ENCODE measurements around the gene IYD. TPM values are rescaled to one million over a fixed set of nuclear protein-coding genes. Genes with fewer than 3 reads are reported as not detected.
"Not testable (repeated sequence)": the region's sequence is repeated elsewhere in the genome, so short reads cannot be mapped to it uniquely, and the experiment has no call there.

The IYD gene
- total RNA-seq, 4 donors from 2014 or later = not detected

GRCh38 chr6:150372051-150372450, 3.2 kb downstream of the IYD start:
- H3K9me3 ChIP-seq = no peaks in the 10 kb centered on the region
- peaks cover 0 to 12% (median 10%) of the 10 kb centered on the region in 4 donors for H3K4me1 ChIP-seq
- 74% methylated on average over 1 of the region's 1 CpG for WGBS
- intact Hi-C loops (cut with DNase I) = no loop called here
- no peak for DNase-seq (ENCODE audit: extremely low spot score)
- no peaks in the 10 kb centered on the region for H3K27me3 ChIP-seq
- H3K4me3 ChIP-seq = no peak overlapping the region
- H3K36me3 ChIP-seq = no peaks in the 10 kb centered on the region
- H3K27ac ChIP-seq (replicated peaks in 1 of 4) = no peak overlapping the region
- TF ChIP-seq POLR2A (IDR thresholded peaks at IDR 0.05; ENCODE audit: low read depth) (no peak), EP300 (IDR thresholded peaks at IDR 0.05) (no peak), POLR2AphosphoS5 (IDR thresholded peaks at IDR 0.05) (no peak)
- TF ChIP-seq, protein P1, sequence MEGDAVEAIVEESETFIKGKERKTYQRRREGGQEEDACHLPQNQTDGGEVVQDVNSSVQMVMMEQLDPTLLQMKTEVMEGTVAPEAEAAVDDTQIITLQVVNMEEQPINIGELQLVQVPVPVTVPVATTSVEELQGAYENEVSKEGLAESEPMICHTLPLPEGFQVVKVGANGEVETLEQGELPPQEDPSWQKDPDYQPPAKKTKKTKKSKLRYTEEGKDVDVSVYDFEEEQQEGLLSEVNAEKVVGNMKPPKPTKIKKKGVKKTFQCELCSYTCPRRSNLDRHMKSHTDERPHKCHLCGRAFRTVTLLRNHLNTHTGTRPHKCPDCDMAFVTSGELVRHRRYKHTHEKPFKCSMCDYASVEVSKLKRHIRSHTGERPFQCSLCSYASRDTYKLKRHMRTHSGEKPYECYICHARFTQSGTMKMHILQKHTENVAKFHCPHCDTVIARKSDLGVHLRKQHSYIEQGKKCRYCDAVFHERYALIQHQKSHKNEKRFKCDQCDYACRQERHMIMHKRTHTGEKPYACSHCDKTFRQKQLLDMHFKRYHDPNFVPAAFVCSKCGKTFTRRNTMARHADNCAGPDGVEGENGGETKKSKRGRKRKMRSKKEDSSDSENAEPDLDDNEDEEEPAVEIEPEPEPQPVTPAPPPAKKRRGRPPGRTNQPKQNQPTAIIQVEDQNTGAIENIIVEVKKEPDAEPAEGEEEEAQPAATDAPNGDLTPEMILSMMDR (IDR thresholded peaks at IDR 0.05) = no peak

DNA sequence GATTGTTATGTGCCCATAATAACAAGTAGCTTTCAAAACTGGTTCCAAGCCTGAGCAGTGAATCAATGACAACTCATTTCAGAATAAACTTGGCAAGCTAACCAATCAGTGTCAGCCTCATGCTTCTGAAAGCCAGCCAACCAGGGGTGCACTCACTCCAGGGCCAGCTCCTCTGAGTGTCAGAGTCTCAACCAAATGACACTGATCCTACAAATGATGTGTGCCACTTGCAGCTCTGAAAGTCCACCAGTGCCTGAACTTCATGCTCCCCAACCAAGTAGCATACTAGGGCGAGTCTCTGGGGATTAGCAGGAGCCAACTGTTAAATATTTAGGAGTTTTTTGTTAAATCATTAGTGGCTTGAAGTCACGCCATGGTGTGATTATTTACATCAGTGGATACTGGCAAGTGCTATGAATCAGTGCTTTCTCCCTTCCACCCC, 4.5 kb downstream of the IYD start:
- Histone ChIP-seq H3K36me3 (no peaks in the 10 kb centered on the region), H3K4me1 (peaks cover 0 to 16% (median 12%) of the 10 kb centered on the region in 4 donors), H3K27ac (replicated peaks in 1 of 4) (no peak overlapping the region), H3K4me3 (no peak overlapping the region), H3K27me3 (no peaks in the 10 kb centered on the region), H3K9me3 (no peaks in the 10 kb centered on the region)
- DNase-seq (ENCODE audit: extremely low spot score) = peak; percentile 78
- 71% methylated on average over 2 of the region's 2 CpGs for WGBS
- TF ChIP-seq POLR2AphosphoS5 (IDR thresholded peaks at IDR 0.05) = no peak
- TF ChIP-seq EP300 (IDR thresholded peaks at IDR 0.05) = no peak
- no peak for TF ChIP-seq POLR2A (IDR thresholded peaks at IDR 0.05; ENCODE audit: low read depth)
- TF ChIP-seq, protein P1 (IDR thresholded peaks at IDR 0.05) = no peak
- intact Hi-C loops (cut with DNase I) = no loop called here

DNA sequence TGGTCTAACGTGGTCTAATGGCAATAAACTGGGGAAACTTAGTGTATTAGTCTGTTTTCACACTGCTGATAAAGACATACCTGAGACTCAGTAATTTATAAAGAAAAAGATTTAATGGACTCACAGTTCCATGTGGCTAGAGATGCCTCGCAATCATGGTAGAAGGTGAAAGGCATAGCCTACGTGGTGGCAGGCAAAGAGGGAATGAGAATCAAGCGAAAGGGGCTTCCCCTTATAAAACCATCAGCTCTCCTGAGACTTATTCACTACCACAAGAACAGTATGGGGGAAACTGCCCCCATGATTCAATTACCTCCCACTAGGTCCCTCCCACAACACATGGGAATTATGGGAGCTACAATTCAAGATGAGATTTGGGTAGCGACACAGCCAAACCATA, 5.5 kb downstream of the IYD start:
- H3K9me3 ChIP-seq; H3K4me3 ChIP-seq; intact Hi-C loops (cut with DNase I); H3K27me3 ChIP-seq; DNase-seq (ENCODE audit: extremely low spot score); H3K36me3 ChIP-seq; H3K27ac ChIP-seq (replicated peaks in 1 of 4): not testable (repeated sequence)
- H3K4me1 ChIP-seq = peaks cover 0 to 16% (median 12%) of the 10 kb centered on the region in 4 donors
- 67% methylated on average over 4 of the region's 5 CpGs for WGBS

DNA sequence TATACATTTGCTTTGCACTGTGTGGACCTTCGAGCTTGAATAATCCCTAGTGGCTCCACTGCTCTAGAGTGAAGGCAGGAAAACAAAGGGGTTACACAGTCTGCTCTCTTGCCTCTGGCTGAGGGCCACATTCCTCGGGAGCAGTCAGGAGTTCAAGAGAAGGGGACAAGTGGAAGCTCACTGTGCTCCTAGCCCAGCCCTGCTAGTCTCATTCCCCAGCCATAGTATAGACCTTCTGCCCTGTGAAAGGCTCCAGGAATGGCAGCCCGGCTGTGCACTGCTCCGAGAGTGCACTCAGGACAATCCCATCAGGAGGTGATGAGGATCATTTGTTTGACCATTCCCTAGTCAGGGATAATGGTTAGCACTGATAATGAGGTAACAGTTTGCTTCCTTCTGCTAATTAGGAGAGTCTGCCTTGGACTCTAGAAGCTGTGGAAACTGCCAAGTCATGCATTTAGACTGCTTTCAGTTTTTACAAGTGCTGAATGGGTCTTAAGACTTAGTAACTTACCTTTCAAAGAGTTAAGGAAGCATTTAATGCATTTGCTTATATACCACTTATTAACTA, 8.5 kb downstream of the IYD start:
- intact Hi-C loops (cut with DNase I) = no loop called here
- WGBS = 49% methylated on average over 4 of the region's 4 CpGs
- H3K9me3 ChIP-seq = no peaks in the 10 kb centered on the region
- no peaks in the 10 kb centered on the region for H3K27me3 ChIP-seq
- H3K4me3 ChIP-seq = no peak overlapping the region
- H3K27ac ChIP-seq (replicated peaks in 1 of 4) = no peak overlapping the region
- no peaks in the 10 kb centered on the region for H3K36me3 ChIP-seq
- peak; percentile 83 for DNase-seq (ENCODE audit: extremely low spot score)
- H3K4me1 ChIP-seq = peaks cover 0 to 16% (median 12%) of the 10 kb centered on the region in 4 donors
- TF ChIP-seq, protein P1 (IDR thresholded peaks at IDR 0.05) = no peak
- TF ChIP-seq POLR2A (IDR thresholded peaks at IDR 0.05; ENCODE audit: low read depth) = no peak
- no peak for TF ChIP-seq EP300 (IDR thresholded peaks at IDR 0.05)
- TF ChIP-seq POLR2AphosphoS5 (IDR thresholded peaks at IDR 0.05) = no peak

DNA sequence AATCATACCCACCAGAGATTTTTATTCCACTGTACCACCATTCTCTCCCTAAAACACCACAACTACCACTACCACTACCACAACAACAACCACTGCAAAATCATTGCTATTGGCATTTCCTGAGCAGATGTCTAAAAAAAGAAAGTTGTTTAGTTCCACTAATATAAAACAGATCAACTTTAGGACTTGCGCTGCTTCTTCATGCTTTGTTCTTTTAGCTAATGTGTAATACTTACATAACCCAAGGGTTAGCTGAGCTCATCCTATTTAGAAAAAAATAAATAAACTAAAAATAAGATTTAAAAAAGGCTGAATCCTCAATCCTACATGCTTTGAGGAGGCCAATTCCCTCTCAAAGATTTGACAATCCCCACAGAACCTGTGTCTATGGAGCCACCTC, 11.4 kb downstream of the IYD start:
- intact Hi-C loops (cut with DNase I) = no loop called here
- Histone ChIP-seq H3K9me3 (no peaks in the 10 kb centered on the region), H3K4me1 (peaks cover 0 to 6% (median 2%) of the 10 kb centered on the region in 4 donors), H3K27ac (replicated peaks in 1 of 4) (no peak overlapping the region), H3K4me3 (no peak overlapping the region), H3K36me3 (no peaks in the 10 kb centered on the region), H3K27me3 (no peaks in the 10 kb centered on the region)
- TF ChIP-seq EP300 (IDR thresholded peaks at IDR 0.05) (no peak), POLR2A (IDR thresholded peaks at IDR 0.05; ENCODE audit: low read depth) (no peak), POLR2AphosphoS5 (IDR thresholded peaks at IDR 0.05) (no peak)
- TF ChIP-seq, protein P1 (IDR thresholded peaks at IDR 0.05) = no peak
- DNase-seq (ENCODE audit: extremely low spot score) = peak; percentile 4
- WGBS = 89% methylated on average over 1 of the region's 1 CpG
